KOPT-K1 (cell line): ENCODE measurements around the gene PIP5KL1.

ENCODE experiments used
- H3K27ac ChIP-seq: fragments of 200-600 bp; sonication (generic); 2 replicates; pipeline ENCODE4 v1.5.1; 2016; ENCODE audit warnings: antibody characterized with exemption, mild to moderate bottlenecking, low read depth, low read length; ENCODE audit not compliant: poor library complexity, severe bottlenecking
- H3K36me3 ChIP-seq: fragments of 200-600 bp; sonication (generic); 2 replicates; pipeline ENCODE4 v1.5.1; 2017; ENCODE audit warnings: antibody characterized with exemption, mild to moderate bottlenecking, low read length, moderate library complexity; ENCODE audit not compliant: insufficient read depth
- H3K9me3 ChIP-seq: fragments of 200-600 bp; sonication (generic); 2 replicates; pipeline ENCODE4 v1.5.1; 2017; ENCODE audit warnings: antibody characterized with exemption, low read length, mild to moderate bottlenecking; ENCODE audit not compliant: insufficient read depth, poor library complexity, severe bottlenecking

Gene PIP5KL1

DNA sequence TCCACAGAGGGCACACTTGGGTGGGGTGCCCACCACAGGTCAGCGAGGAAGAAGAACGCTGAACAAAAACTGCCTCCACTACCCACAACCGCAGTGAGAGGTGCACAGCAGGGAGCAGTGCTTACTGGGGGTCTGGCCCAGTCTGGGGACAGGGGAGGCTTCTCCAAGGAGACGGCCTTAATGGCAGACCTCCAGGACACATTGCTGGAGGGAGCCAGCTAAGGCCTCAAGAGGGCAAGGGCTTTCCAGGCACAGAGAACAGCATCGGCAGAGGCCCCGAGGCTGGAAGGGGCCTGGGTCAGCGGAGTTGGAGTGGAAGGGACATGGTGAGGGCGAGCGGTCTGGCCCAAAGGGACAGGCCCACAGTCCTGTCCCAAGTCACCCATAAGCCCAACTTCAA is 15.4 kb upstream of the PIP5KL1 start:
- Histone ChIP-seq H3K36me3 (peaks cover 54% of the 10 kb centered on the region), H3K27ac (peak overlapping the region; percentile 18)

DNA sequence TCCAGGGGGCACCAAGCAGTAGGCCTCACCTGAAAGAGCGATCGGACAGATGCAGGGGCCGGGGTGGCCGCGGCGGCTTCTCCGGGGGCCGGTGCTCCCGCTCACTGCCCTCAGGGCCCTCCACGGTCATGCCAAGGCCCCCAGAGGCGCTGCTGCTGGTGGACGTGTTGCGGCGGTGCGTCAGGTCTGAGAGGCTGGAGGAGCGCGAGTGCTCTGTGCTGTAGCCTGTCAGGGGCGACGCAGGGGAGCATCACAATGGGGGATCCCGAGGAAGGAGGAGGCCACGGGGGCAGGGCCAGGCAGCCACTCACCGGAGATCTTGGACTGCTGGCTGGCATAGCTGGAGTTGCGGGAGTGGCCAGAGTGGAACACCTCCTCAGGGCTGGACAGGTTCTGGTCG is 14.8 kb upstream of the PIP5KL1 start:
- Histone ChIP-seq H3K36me3 (peaks cover 59% of the 10 kb centered on the region), H3K9me3 (no peaks in the 10 kb centered on the region), H3K27ac (no peak overlapping the region)

More for the DNA sequence above, 15.4 kb upstream of the PIP5KL1 start:
- no peaks in the 10 kb centered on the region for H3K9me3 ChIP-seq

DNA sequence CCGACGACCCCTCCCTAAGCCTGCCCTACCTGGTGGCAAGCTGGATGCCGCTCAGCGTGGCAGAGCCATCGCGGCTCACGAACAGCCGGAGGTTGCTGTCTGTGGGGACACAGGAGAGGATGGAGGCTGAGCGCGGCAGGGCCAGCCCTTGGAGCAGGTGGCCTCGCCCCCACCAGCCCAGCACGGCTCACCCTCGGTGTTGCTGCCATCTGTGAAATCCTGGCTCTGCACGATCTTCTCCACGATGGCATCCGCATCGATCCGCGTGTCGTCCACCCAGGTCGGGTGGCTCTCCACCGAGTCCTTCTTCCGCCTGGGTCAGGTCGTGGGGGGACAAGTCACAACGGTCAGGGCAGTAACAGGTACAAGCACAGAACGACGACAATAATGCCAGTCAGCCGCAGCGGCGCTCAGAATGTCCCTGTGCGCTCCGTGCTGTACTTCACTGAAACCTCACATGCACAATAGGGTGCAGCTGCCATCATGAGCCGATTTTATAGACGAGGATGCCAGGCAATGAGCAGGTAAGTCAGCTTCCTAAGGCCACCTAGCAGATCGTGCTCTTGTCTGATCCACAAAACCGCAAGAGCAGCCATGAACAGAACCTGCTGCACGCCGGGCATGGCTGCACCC is 14.1 kb upstream of the PIP5KL1 start:
- H3K36me3 ChIP-seq, result peaks cover 65% of the 10 kb centered on the region
- H3K27ac ChIP-seq, result no peak overlapping the region
- no peaks in the 10 kb centered on the region for H3K9me3 ChIP-seq

DNA sequence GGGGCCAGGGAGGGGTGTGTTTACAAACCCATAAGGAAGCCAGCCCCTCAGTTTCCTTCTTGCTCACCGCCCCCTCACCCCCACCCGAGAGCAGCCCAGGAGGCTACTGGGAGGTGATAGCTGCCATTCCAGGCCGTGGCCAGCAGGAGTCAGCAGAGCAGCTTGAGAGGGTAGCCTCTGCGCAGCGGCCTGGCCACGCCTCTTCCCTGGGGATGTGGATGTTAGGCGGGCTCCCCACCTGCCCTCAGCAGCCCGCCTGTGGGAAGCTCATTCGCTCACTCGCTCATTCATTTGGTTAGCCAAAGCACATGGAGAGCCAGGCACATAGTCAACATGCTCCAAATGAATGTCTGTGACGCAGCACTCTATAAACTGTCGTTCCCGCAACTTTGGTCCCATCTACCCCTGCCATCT is 13.2 kb upstream of the PIP5KL1 start:
- Histone ChIP-seq H3K9me3 (no peaks in the 10 kb centered on the region), H3K27ac (no peak overlapping the region), H3K36me3 (peaks cover 65% of the 10 kb centered on the region)

DNA sequence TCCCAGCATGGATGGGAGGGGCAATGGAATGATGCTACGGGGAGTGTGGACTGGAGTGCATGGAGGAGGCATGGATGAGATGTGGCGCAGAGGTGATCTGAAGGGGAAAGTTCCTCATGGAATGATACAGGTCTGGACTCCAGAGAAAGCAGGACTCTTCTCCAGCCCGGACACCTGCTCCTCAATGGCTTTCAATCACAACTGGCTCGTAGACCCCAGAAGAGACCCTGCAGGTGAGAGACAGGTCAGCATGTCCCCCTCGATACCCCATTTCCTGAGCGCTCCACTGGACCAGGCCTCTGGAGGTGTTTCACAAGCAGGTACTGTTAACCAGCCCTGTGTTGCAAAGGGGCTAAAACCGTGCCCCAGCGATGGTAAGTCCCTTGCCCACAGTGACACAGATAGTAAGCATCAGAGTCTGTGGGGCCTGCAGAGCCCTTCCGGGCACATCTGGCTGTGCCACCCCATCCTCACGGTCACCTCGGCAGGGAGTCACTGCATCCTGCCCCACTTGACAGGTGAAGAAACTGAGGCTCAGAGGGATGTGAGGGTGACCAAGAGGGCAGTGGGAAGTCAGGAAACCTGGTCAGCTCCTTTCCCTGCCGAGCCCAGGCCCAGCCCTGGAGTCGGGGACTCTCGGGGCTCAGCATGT is 12.6 kb upstream of the PIP5KL1 start:
- H3K27ac ChIP-seq, result no peak overlapping the region
- peaks cover 65% of the 10 kb centered on the region for H3K36me3 ChIP-seq
- H3K9me3 ChIP-seq, result no peaks in the 10 kb centered on the region

DNA sequence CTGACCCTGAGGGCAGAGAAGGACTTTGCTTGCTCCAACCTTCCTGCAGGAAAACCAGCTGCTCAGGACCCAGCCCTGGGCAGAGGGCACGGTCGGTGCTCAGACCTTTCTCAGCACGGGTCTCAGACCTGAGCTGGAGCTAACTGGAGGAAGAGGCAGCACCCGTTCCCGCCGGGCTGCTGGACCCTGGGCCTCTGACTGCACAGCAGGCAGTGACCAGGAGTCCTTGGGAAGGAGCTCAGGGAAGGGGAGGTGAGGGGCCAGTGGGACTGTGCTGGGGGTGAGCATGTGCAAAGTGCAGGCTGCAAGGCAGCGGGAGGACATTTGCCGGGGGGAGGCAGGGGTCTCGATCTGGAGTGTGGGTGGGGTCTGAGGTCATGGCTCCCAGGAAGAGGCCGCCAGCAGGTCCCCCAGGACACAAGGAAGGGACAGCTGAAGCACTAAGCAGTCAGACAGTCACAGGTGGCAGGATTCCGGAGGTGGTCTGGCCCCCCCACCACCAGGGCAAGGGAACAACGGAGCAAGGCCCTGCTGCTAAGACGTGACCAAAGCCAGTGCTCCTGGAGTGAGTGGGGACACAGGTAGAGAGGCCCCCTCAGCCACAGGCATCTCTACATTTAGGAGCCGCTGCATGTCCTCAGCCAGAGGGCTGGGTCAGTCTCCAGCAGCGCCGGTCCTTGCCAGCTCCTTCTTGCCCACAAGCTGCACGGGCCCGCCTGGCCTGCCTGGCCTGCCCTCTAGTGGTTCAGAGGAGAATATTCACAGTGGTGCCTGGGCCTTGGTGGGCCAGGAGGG is 11.8 kb upstream of the PIP5KL1 start:
- Histone ChIP-seq H3K9me3 (no peaks in the 10 kb centered on the region), H3K27ac (no peak overlapping the region), H3K36me3 (peaks cover 59% of the 10 kb centered on the region)

DNA sequence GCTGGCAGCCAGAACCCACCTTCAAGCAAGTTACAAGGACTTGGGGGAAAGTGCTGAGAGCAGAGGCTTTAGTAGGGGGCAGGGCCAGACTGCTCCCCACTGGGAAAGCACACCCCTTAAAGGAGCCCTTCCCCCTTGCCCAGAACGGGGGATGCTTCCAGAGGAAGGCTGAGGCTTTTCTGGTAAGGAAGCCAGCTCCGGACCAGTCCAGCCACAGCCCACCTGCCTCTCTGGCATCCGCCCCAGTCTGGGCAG is 11.3 kb upstream of the PIP5KL1 start:
- Histone ChIP-seq H3K36me3 (peaks cover 58% of the 10 kb centered on the region), H3K9me3 (no peaks in the 10 kb centered on the region), H3K27ac (no peak overlapping the region)

DNA sequence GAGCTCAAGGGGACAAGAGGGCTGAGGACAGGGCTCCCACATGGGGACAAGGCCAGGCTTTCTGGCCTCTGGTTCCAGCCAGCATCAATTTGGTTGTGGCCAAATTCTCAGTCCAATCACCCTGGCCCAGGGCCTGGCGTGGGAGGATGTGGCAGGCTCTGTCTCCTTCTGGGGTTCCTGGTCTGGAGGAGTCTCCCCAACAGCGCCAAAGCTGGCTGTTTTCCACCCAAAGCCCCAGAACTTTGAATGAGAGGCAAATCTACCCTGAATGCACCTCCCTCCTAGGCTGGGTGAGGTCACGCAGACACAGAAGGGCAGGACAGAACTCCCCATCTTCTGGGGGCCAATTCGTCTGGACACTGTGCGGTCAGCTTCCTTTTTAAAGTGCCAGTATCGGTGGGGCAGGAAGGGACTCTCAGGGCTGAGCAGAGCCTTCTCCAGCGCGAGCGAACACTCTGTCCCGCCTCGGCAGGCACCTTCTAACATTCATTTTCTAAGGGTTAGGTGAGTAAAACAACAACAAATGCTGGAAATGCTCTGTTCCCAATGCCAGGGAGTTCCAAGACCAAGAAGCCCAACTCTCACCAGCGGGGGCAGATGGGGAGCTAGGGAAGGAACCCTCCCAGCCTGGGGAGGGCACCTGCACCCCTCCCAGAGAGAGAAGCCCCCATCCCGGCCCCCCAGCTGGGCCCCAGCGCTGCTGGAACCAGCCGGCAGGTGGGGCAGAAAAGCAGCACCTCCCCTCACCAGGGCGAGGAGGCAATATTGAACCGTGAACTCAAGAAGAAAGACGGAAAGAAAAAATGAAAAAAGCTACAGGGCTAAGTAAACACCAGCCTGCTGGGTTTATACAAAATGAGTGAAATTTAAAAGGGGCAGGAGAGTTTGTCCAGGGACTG is 10.7 kb upstream of the PIP5KL1 start:
- no peak overlapping the region for H3K27ac ChIP-seq
- no peaks in the 10 kb centered on the region for H3K9me3 ChIP-seq
- H3K36me3 ChIP-seq, result peaks cover 53% of the 10 kb centered on the region

DNA sequence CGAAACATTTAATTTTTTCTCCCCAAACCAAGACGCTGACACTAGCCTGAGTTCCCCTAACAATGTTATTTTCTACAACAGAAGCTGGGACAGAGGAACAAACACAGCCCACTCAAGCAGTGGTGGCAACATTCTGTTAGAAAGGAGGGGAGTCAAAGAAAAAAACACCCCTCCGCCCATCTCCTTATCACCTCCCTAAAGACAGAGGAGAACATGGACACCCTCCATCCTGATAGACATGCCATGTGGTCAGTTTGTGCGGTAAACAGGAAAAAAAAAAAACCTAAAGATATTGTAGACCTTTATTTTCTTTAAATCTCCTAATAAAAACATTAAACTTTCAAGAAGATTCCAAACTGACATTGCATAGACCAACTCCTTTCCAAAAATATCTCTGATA is 10.0 kb upstream of the PIP5KL1 start:
- H3K27ac ChIP-seq, result no peak overlapping the region
- peaks cover 59% of the 10 kb centered on the region for H3K36me3 ChIP-seq

DNA sequence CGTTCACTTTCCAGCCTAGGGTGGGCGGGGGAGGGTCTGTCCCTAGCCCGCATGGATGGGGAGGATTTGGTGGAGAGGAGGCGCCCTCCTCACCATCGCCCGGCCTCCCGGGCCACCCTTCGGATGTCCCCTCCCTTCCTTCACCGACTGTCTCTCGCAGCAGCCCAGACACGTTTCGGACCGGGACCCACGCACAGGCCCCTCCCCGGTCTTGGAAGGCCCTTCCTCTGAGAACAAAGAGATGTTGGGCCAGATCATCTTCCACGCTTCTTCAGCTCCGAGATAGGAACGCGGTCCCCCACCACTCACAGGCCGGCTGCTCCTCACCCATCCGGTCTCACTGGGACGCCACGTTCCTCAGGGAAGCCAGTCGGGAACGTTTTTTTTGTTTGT is 7.7 kb upstream of the PIP5KL1 start:
- no peaks in the 10 kb centered on the region for H3K9me3 ChIP-seq
- H3K27ac ChIP-seq, result peak overlapping the region; percentile 77
- peaks cover 55% of the 10 kb centered on the region for H3K36me3 ChIP-seq

More for the DNA sequence above, 10.0 kb upstream of the PIP5KL1 start:
- H3K9me3 ChIP-seq, result no peaks in the 10 kb centered on the region

DNA sequence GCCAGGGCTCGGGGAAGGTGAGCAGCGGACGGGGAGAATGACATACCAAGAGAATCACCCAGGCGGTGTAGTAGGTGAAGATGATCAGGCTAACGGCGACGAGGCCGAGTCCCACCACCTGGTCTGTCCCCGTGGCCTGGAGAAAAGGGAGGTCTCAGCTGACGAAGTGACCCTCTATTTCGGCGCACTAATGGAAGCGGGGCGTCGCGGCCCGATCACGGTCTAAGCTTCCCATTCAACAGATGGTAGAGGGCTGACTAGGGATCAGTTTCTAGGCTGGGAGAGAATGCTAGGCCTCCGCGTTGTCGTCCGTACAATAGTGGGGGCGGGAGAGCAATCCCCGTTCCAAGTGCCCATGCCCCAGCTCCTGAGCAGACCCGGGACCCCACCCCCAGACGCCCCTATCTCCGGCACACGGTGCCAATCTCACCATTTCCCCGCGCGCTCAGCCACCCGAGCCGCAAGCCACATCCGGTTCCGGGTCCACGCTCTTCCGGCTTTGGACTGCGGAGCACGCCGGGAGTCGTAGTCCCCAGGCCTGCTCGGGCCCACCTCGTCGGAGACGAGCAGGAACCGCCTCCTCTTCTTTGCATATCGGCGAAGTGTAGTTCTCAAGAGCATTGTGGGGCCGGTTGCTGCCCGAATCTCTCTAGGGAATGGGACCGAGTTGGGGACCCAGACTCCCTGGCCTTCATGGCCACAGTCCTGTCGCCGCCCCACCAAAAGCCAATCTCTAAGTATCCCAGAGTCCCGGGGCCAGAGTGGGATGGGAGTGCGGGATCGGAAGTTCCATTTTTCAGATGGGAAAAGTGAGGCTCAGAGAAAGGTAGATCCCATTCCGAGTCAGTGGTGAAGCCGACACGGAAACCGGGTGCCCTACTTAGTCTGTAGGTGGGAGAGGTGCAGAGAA is 7.1 kb upstream of the PIP5KL1 start, which contains the start of gene DPM2:
Gene DPM2, minus strand, starts transcription at position 467 of the 910 bp plus-strand sequence. Its CDS starts 34 bp downstream, at position 433.
- no peaks in the 10 kb centered on the region for H3K9me3 ChIP-seq
- H3K36me3 ChIP-seq, result peaks cover 48% of the 10 kb centered on the region
- peak within 1 kb of the TSS; percentile 77 for H3K27ac ChIP-seq

DNA sequence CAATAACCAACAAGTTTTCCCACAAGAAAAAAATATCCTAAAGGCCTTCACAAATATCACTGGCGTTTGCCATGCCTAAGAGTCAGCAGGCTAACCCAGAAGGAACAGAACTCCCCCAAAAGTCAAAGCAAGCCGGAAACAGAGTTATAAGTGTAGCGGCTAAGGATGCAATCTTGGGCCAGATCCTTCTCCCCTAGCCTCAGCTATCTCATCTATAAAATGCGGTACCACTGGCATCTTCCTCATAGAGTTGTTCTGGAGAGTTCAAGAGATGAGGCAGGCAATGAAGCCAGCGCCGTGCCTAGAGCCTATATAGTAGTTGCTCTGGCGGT is 6.4 kb upstream of the PIP5KL1 start:
- Histone ChIP-seq H3K36me3 (peaks cover 42% of the 10 kb centered on the region), H3K9me3 (no peaks in the 10 kb centered on the region), H3K27ac (peak overlapping the region; percentile 77)

DNA sequence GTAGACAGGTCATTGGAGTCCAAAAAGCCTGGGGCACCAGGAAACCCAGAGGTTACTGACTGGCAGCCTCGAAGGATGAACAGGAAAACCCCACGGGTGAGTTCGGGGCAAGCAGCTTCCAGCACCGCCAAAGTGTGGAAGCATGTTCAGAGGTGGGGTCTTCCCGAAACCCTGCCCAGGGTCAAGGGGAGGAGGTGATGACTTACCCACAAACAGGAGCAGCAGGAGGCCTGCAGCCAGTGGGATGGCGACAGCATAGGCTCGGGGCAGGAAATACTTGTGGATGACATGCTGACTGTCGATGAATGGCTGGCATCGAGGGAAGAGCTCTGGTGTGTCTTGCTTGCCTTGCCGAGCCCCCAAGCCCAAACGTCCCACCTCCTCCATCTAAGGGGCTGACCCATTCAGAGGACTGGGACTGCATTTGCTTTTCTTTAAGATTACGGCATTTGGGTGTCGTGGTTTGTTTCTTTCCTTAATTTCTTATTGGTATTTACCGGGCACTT is 5.8 kb upstream of the PIP5KL1 start:
- no peaks in the 10 kb centered on the region for H3K9me3 ChIP-seq
- peak overlapping the region; percentile 77 for H3K27ac ChIP-seq
- peaks cover 36% of the 10 kb centered on the region; the same call in 1 of the 2 replicates for H3K36me3 ChIP-seq

DNA sequence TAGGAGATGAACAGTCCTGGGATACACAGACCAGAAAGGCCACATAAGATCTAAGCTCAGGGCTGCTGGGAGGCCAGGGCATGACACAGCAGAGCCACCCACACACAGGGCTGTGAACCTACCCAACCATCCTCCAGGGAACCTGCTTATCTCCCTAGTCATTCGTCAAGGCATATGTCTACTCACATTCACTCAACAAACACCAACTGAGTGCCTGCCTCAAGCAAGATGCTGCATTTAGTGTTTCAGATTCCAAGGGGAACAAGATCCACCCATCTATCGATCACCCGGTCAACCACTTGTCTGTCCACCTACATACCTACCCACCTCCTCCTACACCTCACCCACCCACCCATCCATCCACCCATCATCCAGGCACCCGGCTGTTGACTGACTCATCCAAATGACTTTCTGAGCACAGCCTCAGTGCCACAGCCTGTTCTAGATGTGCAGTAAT is 5.2 kb upstream of the PIP5KL1 start:
- peaks cover 32% of the 10 kb centered on the region; the same call in 1 of the 2 replicates for H3K36me3 ChIP-seq

More for the DNA sequence above, 5.2 kb upstream of the PIP5KL1 start:
- H3K9me3 ChIP-seq, result no peaks in the 10 kb centered on the region
- H3K27ac ChIP-seq, result no peak overlapping the region
